Dendritic cell treated with granulocyte-macrophage colony-stimulating factor and Interleukin-4, amounts not matched to agents 40 ng/mL and 50 ng/mL, for 4 days (primary cell): Measurements from ENCODE around the gene RC3H1.
"Not testable (repeated sequence)": the region's sequence is repeated elsewhere in the genome, so short reads cannot be mapped to it uniquely, and the experiment has no call there.

ENCODE experiments used
- H3K27ac Mint-ChIP-seq: one replicate; pipeline ENCODE4 v1.8.0; 2022; ENCODE audit warnings: mild to moderate bottlenecking, mixed read lengths
- H3K27me3 Mint-ChIP-seq: one replicate; pipeline ENCODE4 v1.8.0; 2022; ENCODE audit warnings: mild to moderate bottlenecking, mixed read lengths
- H3K36me3 Mint-ChIP-seq: one replicate; pipeline ENCODE4 v1.8.0; 2022; ENCODE audit warnings: low read depth, mixed read lengths
- H3K4me1 Mint-ChIP-seq: one replicate; pipeline ENCODE4 v1.8.0; 2022; ENCODE audit warnings: low read depth, mixed read lengths
- H3K4me3 Mint-ChIP-seq: one replicate; pipeline ENCODE4 v1.8.0; 2022; ENCODE audit warnings: mild to moderate bottlenecking, moderate library complexity, mixed read lengths
- H3K9me3 Mint-ChIP-seq: one replicate; pipeline ENCODE4 v1.8.0; 2022; ENCODE audit warnings: mixed read lengths
- intact Hi-C: fragments of 100-400 bp; cut with micrococcal nuclease; formaldehyde crosslinking; loops from one replicate; pipeline ENCODE4 v1.15.0; 2022

RC3H1 gene

DNA sequence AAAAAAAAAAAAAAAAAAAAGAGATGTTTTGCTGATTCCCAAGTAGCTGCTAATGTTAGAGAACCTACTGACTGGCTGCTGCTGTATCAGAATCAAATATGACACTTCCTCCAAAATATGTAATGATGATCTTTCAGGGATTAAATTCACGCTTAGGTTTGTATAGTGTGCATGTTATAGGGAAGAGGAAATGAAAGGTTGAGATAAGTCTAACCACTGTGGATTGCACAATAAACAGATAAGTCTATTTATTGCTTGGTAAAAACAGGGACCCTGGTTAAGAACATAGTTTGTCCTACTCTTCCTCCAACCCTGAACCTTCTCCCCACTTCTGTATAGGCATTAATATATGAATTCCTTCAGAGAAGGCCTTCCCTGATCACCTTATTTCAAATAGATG, 13.2 kb downstream of the RC3H1 start:
- H3K27ac Mint-ChIP-seq, result peak overlapping the region; percentile 74
- no peak overlapping the region for H3K4me3 Mint-ChIP-seq
- intact Hi-C loops, result loop anchor here (10.0 kb wide), 1 partner anchor 56 kb away; no protein-coding TSS in a partner anchor
- peaks cover 73% of the 10 kb centered on the region for H3K4me1 Mint-ChIP-seq
- H3K36me3 Mint-ChIP-seq, result peaks cover 32% of the 10 kb centered on the region
- H3K9me3 Mint-ChIP-seq, result no peaks in the 10 kb centered on the region
- no peaks in the 10 kb centered on the region for H3K27me3 Mint-ChIP-seq

- peak overlapping the region; percentile 32 for H3K4me3 Mint-ChIP-seq
- peaks cover 35% of the 10 kb centered on the region for H3K36me3 Mint-ChIP-seq
- H3K27me3 Mint-ChIP-seq, result no peaks in the 10 kb centered on the region
- peak overlapping the region; percentile 74 for H3K27ac Mint-ChIP-seq
- intact Hi-C loops, result loop anchor here (10.0 kb wide), 1 partner anchor 57 kb away; no protein-coding TSS in a partner anchor
- H3K4me1 Mint-ChIP-seq, result peaks cover 72% of the 10 kb centered on the region
- H3K9me3 Mint-ChIP-seq, result no peaks in the 10 kb centered on the region
Measured at GRCh38 chr1:174008269-174008668, 13.9 kb downstream of the RC3H1 start.

- intact Hi-C loops, result loop anchor here (10.0 kb wide), 1 partner anchor 57 kb away; no protein-coding TSS in a partner anchor
- H3K36me3 Mint-ChIP-seq, result peaks cover 35% of the 10 kb centered on the region
- no peak overlapping the region for H3K4me3 Mint-ChIP-seq
- peak overlapping the region; percentile 74 for H3K27ac Mint-ChIP-seq
- H3K9me3 Mint-ChIP-seq, result no peaks in the 10 kb centered on the region
- no peaks in the 10 kb centered on the region for H3K27me3 Mint-ChIP-seq
- peaks cover 72% of the 10 kb centered on the region for H3K4me1 Mint-ChIP-seq
Measured at GRCh38 chr1:174007851-174008250, 14.3 kb downstream of the RC3H1 start.

- no peak overlapping the region for H3K27ac Mint-ChIP-seq
- intact Hi-C loops, result loop anchor here (10.0 kb wide), 1 partner anchor 60 kb away; no protein-coding TSS in a partner anchor
- H3K36me3 Mint-ChIP-seq, result peaks cover 18% of the 10 kb centered on the region
- no peaks in the 10 kb centered on the region for H3K9me3 Mint-ChIP-seq
- H3K4me1 Mint-ChIP-seq, result peaks cover 70% of the 10 kb centered on the region
- no peak overlapping the region for H3K4me3 Mint-ChIP-seq
- H3K27me3 Mint-ChIP-seq, result no peaks in the 10 kb centered on the region
Measured at GRCh38 chr1:174005032-174005431, 17.1 kb downstream of the RC3H1 start.

- Mint-ChIP-seq H3K4me1 (peaks cover 64% of the 10 kb centered on the region), H3K27ac (no peak overlapping the region), H3K36me3 (peaks cover 24% of the 10 kb centered on the region), H3K4me3 (no peak overlapping the region), H3K9me3 (no peaks in the 10 kb centered on the region), H3K27me3 (no peaks in the 10 kb centered on the region)
- intact Hi-C loops, result loop anchor here (10.0 kb wide), 1 partner anchor 61 kb away; no protein-coding TSS in a partner anchor
Measured at GRCh38 chr1:174003867-174004266, 18.3 kb downstream of the RC3H1 start.

- H3K9me3 Mint-ChIP-seq, result no peaks in the 10 kb centered on the region
- no peaks in the 10 kb centered on the region for H3K27me3 Mint-ChIP-seq
- intact Hi-C loops, result loop anchor here (10.0 kb wide), 1 partner anchor 63 kb away; no protein-coding TSS in a partner anchor
- H3K4me1 Mint-ChIP-seq, result peaks cover 52% of the 10 kb centered on the region
- no peak overlapping the region for H3K4me3 Mint-ChIP-seq
- peaks cover 21% of the 10 kb centered on the region for H3K36me3 Mint-ChIP-seq
- no peak overlapping the region for H3K27ac Mint-ChIP-seq
Measured at GRCh38 chr1:174001573-174001972, 20.6 kb downstream of the RC3H1 start.

DNA sequence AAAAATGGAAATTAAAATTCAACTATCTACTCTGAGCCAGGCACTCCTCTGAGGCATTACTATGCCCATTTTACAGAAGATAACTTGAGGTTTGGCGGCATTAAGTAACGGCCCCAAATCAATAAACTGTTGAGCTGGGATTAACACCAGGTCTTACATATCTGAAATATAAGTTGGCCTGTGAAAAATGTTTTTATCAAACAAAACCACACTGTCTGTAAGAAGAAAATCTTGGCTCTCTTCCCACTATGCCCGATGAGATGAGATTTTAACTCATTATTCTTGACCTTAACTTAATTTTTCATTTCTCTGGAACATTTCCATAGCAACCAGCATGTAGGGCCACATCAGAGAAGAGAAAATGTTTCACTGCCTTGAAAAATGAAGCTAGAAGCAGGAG, 21.8 kb downstream of the RC3H1 start:
- no peaks in the 10 kb centered on the region for H3K9me3 Mint-ChIP-seq
- H3K4me1 Mint-ChIP-seq, result peaks cover 41% of the 10 kb centered on the region
- intact Hi-C loops, result loop anchor here (10.0 kb wide), 1 partner anchor 64 kb away; no protein-coding TSS in a partner anchor
- H3K27ac Mint-ChIP-seq, result no peak overlapping the region
- H3K27me3 Mint-ChIP-seq, result no peaks in the 10 kb centered on the region
- peaks cover 27% of the 10 kb centered on the region for H3K36me3 Mint-ChIP-seq
- H3K4me3 Mint-ChIP-seq, result no peak overlapping the region

GRCh38 chr1:173997791-173998190, 24.4 kb downstream of the RC3H1 start:
- Mint-ChIP-seq H3K36me3 (peaks cover 36% of the 10 kb centered on the region), H3K4me1 (peaks cover 32% of the 10 kb centered on the region), H3K9me3 (no peaks in the 10 kb centered on the region), H3K4me3 (no peak overlapping the region), H3K27ac (no peak overlapping the region), H3K27me3 (no peaks in the 10 kb centered on the region)
- intact Hi-C loops, result no loop called here

GRCh38 chr1:173996995-173997394, 25.2 kb downstream of the RC3H1 start:
- Mint-ChIP-seq H3K4me1 (peaks cover 26% of the 10 kb centered on the region), H3K27ac (no peak overlapping the region), H3K9me3 (no peaks in the 10 kb centered on the region), H3K4me3 (no peak overlapping the region), H3K27me3 (no peaks in the 10 kb centered on the region), H3K36me3 (peaks cover 44% of the 10 kb centered on the region)
- intact Hi-C loops, result no loop called here

GRCh38 chr1:173995475-173995874, 26.7 kb downstream of the RC3H1 start:
- peaks cover 15% of the 10 kb centered on the region for H3K4me1 Mint-ChIP-seq
- no peaks in the 10 kb centered on the region for H3K27me3 Mint-ChIP-seq
- no peaks in the 10 kb centered on the region for H3K9me3 Mint-ChIP-seq
- H3K27ac Mint-ChIP-seq, result no peak overlapping the region
- intact Hi-C loops, result no loop called here
- H3K36me3 Mint-ChIP-seq, result peaks cover 59% of the 10 kb centered on the region
- no peak overlapping the region for H3K4me3 Mint-ChIP-seq

GRCh38 chr1:173993948-173994347, 28.2 kb downstream of the RC3H1 start:
- H3K27me3 Mint-ChIP-seq, H3K27ac Mint-ChIP-seq, intact Hi-C loops, H3K9me3 Mint-ChIP-seq, H3K4me1 Mint-ChIP-seq, H3K4me3 Mint-ChIP-seq: not testable (repeated sequence)
- H3K36me3 Mint-ChIP-seq, result peaks cover 60% of the 10 kb centered on the region

- Mint-ChIP-seq H3K4me1 (no peaks in the 10 kb centered on the region), H3K27ac (no peak overlapping the region), H3K27me3 (no peaks in the 10 kb centered on the region), H3K9me3 (no peaks in the 10 kb centered on the region), H3K4me3 (no peak overlapping the region), H3K36me3 (peaks cover 74% of the 10 kb centered on the region)
- intact Hi-C loops, result loop anchor here (10.0 kb wide), 1 partner anchor 227 kb away; no protein-coding TSS in a partner anchor
Measured at GRCh38 chr1:173988068-173988467, 34.1 kb downstream of the RC3H1 start.

- H3K27ac Mint-ChIP-seq, result peak overlapping the region; percentile 21
- H3K36me3 Mint-ChIP-seq, result peaks cover 67% of the 10 kb centered on the region
- no peak overlapping the region for H3K4me3 Mint-ChIP-seq
- no peaks in the 10 kb centered on the region for H3K27me3 Mint-ChIP-seq
- intact Hi-C loops, result loop anchor here (10.0 kb wide), 1 partner anchor 228 kb away; no protein-coding TSS in a partner anchor
- H3K4me1 Mint-ChIP-seq, result no peaks in the 10 kb centered on the region
- H3K9me3 Mint-ChIP-seq, result no peaks in the 10 kb centered on the region
Measured at GRCh38 chr1:173986951-173987350, 35.2 kb downstream of the RC3H1 start.

DNA sequence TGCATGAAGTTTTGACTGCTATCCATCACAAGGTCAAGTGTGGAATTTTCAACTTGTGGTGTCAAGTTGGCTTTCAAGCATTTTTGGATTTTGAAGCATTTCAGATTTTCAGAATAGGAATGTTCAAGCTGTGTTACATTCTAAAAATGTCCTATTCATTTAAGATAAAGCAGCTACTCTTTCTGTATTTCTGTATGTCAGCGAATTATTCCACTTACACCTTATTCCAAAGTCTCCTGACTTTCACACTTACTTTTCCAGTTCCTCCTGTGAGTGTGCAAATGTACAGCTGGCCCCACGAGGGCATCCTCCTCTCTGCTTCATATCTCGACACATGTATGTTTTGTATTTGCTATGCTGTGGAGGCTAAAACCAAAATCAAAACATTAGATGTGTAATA, 51.9 kb downstream of the RC3H1 start:
- Mint-ChIP-seq H3K9me3 (no peaks in the 10 kb centered on the region), H3K4me3 (no peak overlapping the region), H3K27me3 (no peaks in the 10 kb centered on the region), H3K27ac (no peak overlapping the region), H3K36me3 (peaks cover 79% of the 10 kb centered on the region), H3K4me1 (no peaks in the 10 kb centered on the region)
- intact Hi-C loops, result loop anchor here (5.0 to 10.0 kb wide), 2 partner anchors 33 to 115 kb away; no protein-coding TSS in a partner anchor

- H3K4me3 Mint-ChIP-seq, H3K27me3 Mint-ChIP-seq, H3K27ac Mint-ChIP-seq, H3K4me1 Mint-ChIP-seq, intact Hi-C loops, H3K9me3 Mint-ChIP-seq: not testable (repeated sequence)
- peaks cover 87% of the 10 kb centered on the region for H3K36me3 Mint-ChIP-seq
Measured at GRCh38 chr1:173965896-173966295, 56.3 kb downstream of the RC3H1 start.
